GM12873 (cell line): ENCODE measurements around the gene PRRG2.

Experiments used
- CTCF ChIP-seq: IDR thresholded peaks from 2 replicates; pipeline ENCODE4 v1.5.1; 2012; ENCODE audit warnings: low read depth, mild to moderate bottlenecking, moderate library complexity, low read length, control low read depth; ENCODE audit not compliant: insufficient read depth; ENCODE audit errors: missing control alignments

Gene PRRG2

GRCh38 chr19:49631014-49631588, 50.0 kb downstream of the PRRG2 start:
- TF ChIP-seq CTCF, result no peak

- TF ChIP-seq CTCF, result no peak
Observed at GRCh38 chr19:49631610-49632192, 50.6 kb downstream of the PRRG2 start.

GRCh38 chr19:49632576-49632975, 51.5 kb downstream of the PRRG2 start:
- no peak for TF ChIP-seq CTCF

- no peak for TF ChIP-seq CTCF
Observed at GRCh38 chr19:49635530-49636232, 54.6 kb downstream of the PRRG2 start.

GRCh38 chr19:49636233-49636932, 55.3 kb downstream of the PRRG2 start:
- TF ChIP-seq CTCF, result no peak

- no peak for TF ChIP-seq CTCF
Observed at GRCh38 chr19:49637821-49638738, 57.0 kb downstream of the PRRG2 start.
